Hepatocyte (in vitro differentiated cells): ENCODE results near the gene PPP1R27. TPM values are rescaled to one million over a fixed set of nuclear protein-coding genes. Genes with fewer than 3 reads are reported as not detected.

Experiments used
- DNase-seq: peaks from one replicate; pipeline ENCODE4 v3.0.0-alpha.2; 2016; ENCODE audit warnings: low spot score
- H2AFZ ChIP-seq: fragments of 200-600 bp; sonication (generic); 2 replicates; pipeline ENCODE4 v1.6.0; 2016; ENCODE audit warnings: antibody characterized with exemption, mild to moderate bottlenecking
- H3K27ac ChIP-seq: fragments of 200-600 bp; sonication (generic); 2 replicates; pipeline ENCODE4 v1.5.1; 2016; ENCODE audit warnings: mild to moderate bottlenecking
- H3K27me3 ChIP-seq: fragments of 200-600 bp; sonication (generic); 2 replicates; pipeline ENCODE4 v1.6.1; 2016
- H3K36me3 ChIP-seq: fragments of 200-600 bp; sonication (generic); replicated peaks from 2 replicates; pipeline ENCODE4 v1.5.1; 2016; ENCODE audit warnings: low read depth; ENCODE audit not compliant: insufficient read depth
- H3K4me1 ChIP-seq: fragments of 200-600 bp; sonication (generic); 2 replicates; pipeline ENCODE4 v1.5.1; 2016; ENCODE audit warnings: mild to moderate bottlenecking, moderate library complexity; ENCODE audit not compliant: insufficient read depth
- H3K4me2 ChIP-seq: fragments of 200-600 bp; sonication (generic); 2 replicates; pipeline ENCODE4 v1.6.0; 2016
- H3K4me3 ChIP-seq: fragments of 200-600 bp; sonication (generic); 2 replicates; pipeline ENCODE4 v1.5.1; 2016; ENCODE audit warnings: mild to moderate bottlenecking
- H3K79me2 ChIP-seq: fragments of 200-600 bp; sonication (generic); 2 replicates; pipeline ENCODE4 v1.6.0; 2017; ENCODE audit warnings: mild to moderate bottlenecking
- H3K9me2 ChIP-seq: fragments of 200-600 bp; sonication (generic); replicated peaks from 2 replicates; pipeline ENCODE4 v1.6.0; 2017; ENCODE audit warnings: mild to moderate bottlenecking; ENCODE audit not compliant: insufficient read depth
- H3K9me3 ChIP-seq: fragments of 200-600 bp; sonication (generic); 2 replicates; pipeline ENCODE4 v1.5.1; 2016; ENCODE audit warnings: low read depth, mild to moderate bottlenecking
- H4K20me1 ChIP-seq: fragments of 200-600 bp; sonication (generic); 2 replicates; pipeline ENCODE4 v1.6.0; 2016; ENCODE audit warnings: mild to moderate bottlenecking; ENCODE audit not compliant: insufficient read depth, poor library complexity, severe bottlenecking
- CTCF ChIP-seq: fragments of 200-600 bp; sonication (generic); IDR thresholded peaks from 2 replicates; pipeline ENCODE4 v1.5.1; 2016; ENCODE audit warnings: antibody characterized with exemption, mild to moderate bottlenecking; ENCODE audit not compliant: poor library complexity
- EZH2 ChIP-seq: fragments of 200-600 bp; sonication (generic); IDR thresholded peaks from 2 replicates; pipeline ENCODE4 v1.6.1; 2016; ENCODE audit warnings: antibody characterized with exemption, mild to moderate bottlenecking, borderline replicate concordance
- EZH2phosphoT487 ChIP-seq: fragments of 200-600 bp; sonication (generic); IDR thresholded peaks from one replicate; pipeline ENCODE4 v1.6.1; 2018; ENCODE audit warnings: antibody characterized with exemption, mild to moderate bottlenecking, low read depth, moderate library complexity; ENCODE audit not compliant: unreplicated experiment, severe bottlenecking
- WGBS: methylation state at CpG from one replicate; pipeline ENCODE4 v1.1.6; 2016; ENCODE audit warnings: low lambda C conversion rate; ENCODE audit errors: missing lambda C conversion rate; 5-methylcytosine and 5-hydroxymethylcytosine counted together
- polyA plus RNA-seq: library from polyadenylated mRNA; unstranded; fragments of >200 nt; fragmentation: Nextera tagmentation; extraction: Ambion mirVana; gene quantifications from 2 replicates; pipeline ENCODE4 v1.2.1, GENCODE V29; 2016
- total RNA-seq: library from RNA; depleted of rRNA; stranded (reverse); fragments of >200 nt; gene quantifications from 2 replicates; pipeline ENCODE4 v1.2.3, GENCODE V29; 2014

Gene PPP1R27
- total and polyA plus RNA-seq, 2 experiments from 2014 or later: 0.56 TPM; not detected in 1

- Histone ChIP-seq H3K4me3 (no peak overlapping the region), H2AFZ (no peak overlapping the region), H3K27me3 (peaks cover 55% of the 10 kb centered on the region), H3K27ac (no peak overlapping the region), H3K9me2 (no peaks in the 10 kb centered on the region), H3K4me2 (no peak overlapping the region), H3K36me3 (no peaks in the 10 kb centered on the region), H3K4me1 (no peaks in the 10 kb centered on the region), H3K9me3 (no peaks in the 10 kb centered on the region), H4K20me1 (no peaks in the 10 kb centered on the region), H3K79me2 (no peaks in the 10 kb centered on the region)
- 69% methylated on average over 18 of the region's 18 CpGs for WGBS
- TF ChIP-seq CTCF (no peak), EZH2 (no peak), EZH2phosphoT487 (no peak)
- no peak for DNase-seq
Measured at GRCh38 chr17:81807210-81807719, 27.6 kb downstream of the PPP1R27 start.

- no peaks in the 10 kb centered on the region for H3K36me3 ChIP-seq
- TF ChIP-seq EZH2phosphoT487 (no peak), CTCF (no peak), EZH2 (no peak)
- DNase-seq: no peak
- no peaks in the 10 kb centered on the region for H3K79me2 ChIP-seq
- H3K27ac ChIP-seq: no peak overlapping the region
- peaks cover 60% of the 10 kb centered on the region for H3K27me3 ChIP-seq
- H3K4me2 ChIP-seq: no peak overlapping the region
- no peaks in the 10 kb centered on the region for H4K20me1 ChIP-seq
- H3K4me3 ChIP-seq: no peak overlapping the region
- 43% methylated on average over 16 of the region's 23 CpGs for WGBS
- H3K4me1 ChIP-seq: no peaks in the 10 kb centered on the region
- no peak overlapping the region for H2AFZ ChIP-seq
- H3K9me3 ChIP-seq: no peaks in the 10 kb centered on the region
- no peaks in the 10 kb centered on the region for H3K9me2 ChIP-seq
Measured at GRCh38 chr17:81806461-81807209, 28.2 kb downstream of the PPP1R27 start.

- H2AFZ ChIP-seq: no peak overlapping the region
- no peak for DNase-seq
- no peak overlapping the region for H3K27ac ChIP-seq
- H3K79me2 ChIP-seq: no peaks in the 10 kb centered on the region
- no peak for TF ChIP-seq CTCF
- TF ChIP-seq EZH2phosphoT487: no peak
- no peak for TF ChIP-seq EZH2
- H3K9me3 ChIP-seq: no peaks in the 10 kb centered on the region
- H3K9me2 ChIP-seq: no peaks in the 10 kb centered on the region
- 71% methylated on average over 12 of the region's 18 CpGs for WGBS
- no peak overlapping the region for H3K4me2 ChIP-seq
- no peaks in the 10 kb centered on the region for H4K20me1 ChIP-seq
- H3K36me3 ChIP-seq: no peaks in the 10 kb centered on the region
- no peaks in the 10 kb centered on the region for H3K4me1 ChIP-seq
- H3K27me3 ChIP-seq: peaks cover 68% of the 10 kb centered on the region
- H3K4me3 ChIP-seq: no peak overlapping the region
Measured at GRCh38 chr17:81805707-81806460, 29.0 kb downstream of the PPP1R27 start.
